Fibroblast of villous mesenchyme (primary cell): Measurements from ENCODE around the gene UNC13B. TPM values are rescaled to one million over a fixed set of nuclear protein-coding genes. Genes with fewer than 3 reads are reported as not detected.

ENCODE experiments used
- DNase-seq: peaks from one replicate; pipeline ENCODE4 v3.0.0-alpha.2; 2010; ENCODE audit warnings: low read depth
- H3K4me3 ChIP-seq: 2 replicates; pipeline ENCODE4 v1.5.1; 2011; ENCODE audit warnings: low read depth, mild to moderate bottlenecking, low read length
- CTCF ChIP-seq: IDR thresholded peaks from 2 replicates; pipeline ENCODE4 v1.5.1; 2012; ENCODE audit warnings: low read depth, mild to moderate bottlenecking, low read length; ENCODE audit not compliant: insufficient read depth
- total RNA-seq: library from RNA; depleted of rRNA; stranded (reverse); fragments of >200 nt; gene quantifications from 2 replicates; pipeline ENCODE4 v1.2.3, GENCODE V29; 2012

The UNC13B gene
- total RNA-seq, 1 donor = 23.7 TPM

- DNase-seq = no peak
- TF ChIP-seq CTCF = no peak
- no peak overlapping the region for H3K4me3 ChIP-seq
Observed at GRCh38 chr9:35288778-35289177, 127.0 kb downstream of the UNC13B start.

- no peak for DNase-seq
- no peak for TF ChIP-seq CTCF
- H3K4me3 ChIP-seq = no peak overlapping the region
Observed at GRCh38 chr9:35293376-35293964, 131.7 kb downstream of the UNC13B start.

GRCh38 chr9:35294066-35294465 lies 132.3 kb downstream of the UNC13B start:
- no peak overlapping the region for H3K4me3 ChIP-seq
- DNase-seq = no peak
- no peak for TF ChIP-seq CTCF

- no peak for DNase-seq
- TF ChIP-seq CTCF = no peak
- H3K4me3 ChIP-seq = no peak overlapping the region
Observed at GRCh38 chr9:35294556-35294955, 132.7 kb downstream of the UNC13B start.

GRCh38 chr9:35295369-35296036 lies 133.7 kb downstream of the UNC13B start:
- no peak for TF ChIP-seq CTCF
- no peak overlapping the region for H3K4me3 ChIP-seq
- no peak for DNase-seq

- H3K4me3 ChIP-seq = no peak overlapping the region
- no peak for DNase-seq
- TF ChIP-seq CTCF = no peak
Observed at GRCh38 chr9:35303567-35303966, 141.8 kb downstream of the UNC13B start.

- TF ChIP-seq CTCF = no peak
- no peak for DNase-seq
Observed at GRCh38 chr9:35306283-35306682, 144.5 kb downstream of the UNC13B start.

More at GRCh38 chr9:35306283-35306682, 144.5 kb downstream of the UNC13B start:
- no peak overlapping the region for H3K4me3 ChIP-seq
